Activated naive CD4-positive, alpha-beta T cell treated with anti-CD3 and anti-CD28 coated beads, Interleukin-2, amount 50 U/mL, for 16 hours (primary cell): ENCODE measurements around the gene CEP97.
A peak's percentile ranks its signal among the peaks of the same experiment; 100 is the strongest.
"Not testable (repeated sequence)": the region's sequence is repeated elsewhere in the genome, so short reads cannot be mapped to it uniquely, and the experiment has no call there.

ENCODE experiments used
- DNase-seq: peaks from one replicate; pipeline ENCODE4 v3.0.0-alpha.2; 2020

CEP97 gene, protein sequence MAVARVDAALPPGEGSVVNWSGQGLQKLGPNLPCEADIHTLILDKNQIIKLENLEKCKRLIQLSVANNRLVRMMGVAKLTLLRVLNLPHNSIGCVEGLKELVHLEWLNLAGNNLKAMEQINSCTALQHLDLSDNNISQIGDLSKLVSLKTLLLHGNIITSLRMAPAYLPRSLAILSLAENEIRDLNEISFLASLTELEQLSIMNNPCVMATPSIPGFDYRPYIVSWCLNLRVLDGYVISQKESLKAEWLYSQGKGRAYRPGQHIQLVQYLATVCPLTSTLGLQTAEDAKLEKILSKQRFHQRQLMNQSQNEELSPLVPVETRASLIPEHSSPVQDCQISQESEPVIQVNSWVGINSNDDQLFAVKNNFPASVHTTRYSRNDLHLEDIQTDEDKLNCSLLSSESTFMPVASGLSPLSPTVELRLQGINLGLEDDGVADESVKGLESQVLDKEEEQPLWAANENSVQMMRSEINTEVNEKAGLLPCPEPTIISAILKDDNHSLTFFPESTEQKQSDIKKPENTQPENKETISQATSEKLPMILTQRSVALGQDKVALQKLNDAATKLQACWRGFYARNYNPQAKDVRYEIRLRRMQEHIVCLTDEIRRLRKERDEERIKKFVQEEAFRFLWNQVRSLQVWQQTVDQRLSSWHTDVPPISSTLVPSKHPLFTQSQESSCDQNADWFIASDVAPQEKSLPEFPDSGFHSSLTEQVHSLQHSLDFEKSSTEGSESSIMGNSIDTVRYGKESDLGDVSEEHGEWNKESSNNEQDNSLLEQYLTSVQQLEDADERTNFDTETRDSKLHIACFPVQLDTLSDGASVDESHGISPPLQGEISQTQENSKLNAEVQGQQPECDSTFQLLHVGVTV

DNA sequence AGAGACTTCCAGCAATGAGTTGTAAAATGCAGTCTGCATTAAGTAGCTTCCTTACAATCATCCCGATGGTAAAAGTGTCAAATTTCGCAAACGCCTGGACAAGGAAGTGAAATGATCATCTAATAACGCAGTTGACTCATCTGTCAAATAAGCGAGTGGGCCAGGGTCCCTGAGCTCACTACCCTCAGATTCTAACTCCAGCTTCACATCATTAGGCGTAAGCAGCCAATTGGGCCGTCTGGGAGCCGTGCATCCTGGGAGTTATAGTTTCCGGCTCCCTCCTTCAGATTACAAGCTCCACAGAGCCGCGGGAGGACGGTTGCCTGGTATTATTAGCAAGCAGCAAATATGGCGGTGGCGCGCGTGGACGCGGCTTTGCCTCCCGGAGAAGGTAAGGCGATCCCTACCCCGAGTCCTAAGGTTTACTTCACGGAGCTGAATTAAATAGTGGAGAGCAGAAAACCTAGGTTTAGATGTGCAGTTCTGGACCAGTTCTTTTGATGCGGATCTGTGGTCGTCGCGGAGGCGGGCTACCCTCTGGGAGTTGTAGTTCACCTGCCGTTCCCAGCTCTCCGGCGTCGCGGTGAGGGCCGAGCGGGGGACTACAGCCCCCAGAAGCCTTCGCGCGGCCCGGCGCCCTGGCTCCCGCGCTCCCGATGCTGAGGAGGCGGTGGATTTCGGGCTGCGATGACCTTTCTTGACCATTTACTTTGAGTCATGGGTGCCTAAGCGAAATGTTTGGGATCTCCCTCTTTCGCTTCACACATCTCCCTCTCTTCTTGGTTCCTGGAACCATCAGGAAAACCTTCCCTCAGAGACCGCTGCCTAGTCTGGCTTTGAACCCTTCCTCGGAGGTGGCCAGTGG is at the start of gene CEP97:
CEP97 (plus strand) TSS at position 286 of the 865 bp plus-strand sequence; CDS start at position 349, 63 bp downstream.
- DNase-seq: peak; percentile 88

DNA sequence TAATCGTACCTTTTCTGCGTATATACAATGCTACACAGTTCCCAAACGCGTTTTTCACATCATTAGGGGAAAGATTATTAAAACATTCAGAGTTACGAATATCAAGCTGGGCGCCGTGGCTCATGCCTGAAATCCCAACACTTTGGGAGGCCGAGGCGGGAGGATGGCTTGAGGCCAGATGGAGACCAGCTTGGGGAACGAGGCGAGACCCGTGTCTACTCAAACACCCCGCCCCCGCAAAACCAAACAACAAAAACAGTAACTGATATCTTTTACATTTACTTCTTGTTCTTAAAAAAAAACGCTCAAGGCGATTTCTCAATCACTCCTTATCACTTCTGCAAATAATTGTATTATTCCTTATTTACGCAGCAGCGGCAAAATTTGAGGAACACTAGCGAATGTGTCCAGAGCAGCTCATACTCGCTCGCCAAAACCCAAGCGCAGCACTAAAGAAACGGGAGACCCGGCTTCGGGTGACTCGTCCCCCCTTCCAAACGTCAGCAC is 48.7 kb upstream of the CEP97 start:
- no peak for DNase-seq

- DNase-seq: peak; percentile 97
Measured at GRCh38 chr3:101676216-101676764, 48.1 kb upstream of the CEP97 start.

DNA sequence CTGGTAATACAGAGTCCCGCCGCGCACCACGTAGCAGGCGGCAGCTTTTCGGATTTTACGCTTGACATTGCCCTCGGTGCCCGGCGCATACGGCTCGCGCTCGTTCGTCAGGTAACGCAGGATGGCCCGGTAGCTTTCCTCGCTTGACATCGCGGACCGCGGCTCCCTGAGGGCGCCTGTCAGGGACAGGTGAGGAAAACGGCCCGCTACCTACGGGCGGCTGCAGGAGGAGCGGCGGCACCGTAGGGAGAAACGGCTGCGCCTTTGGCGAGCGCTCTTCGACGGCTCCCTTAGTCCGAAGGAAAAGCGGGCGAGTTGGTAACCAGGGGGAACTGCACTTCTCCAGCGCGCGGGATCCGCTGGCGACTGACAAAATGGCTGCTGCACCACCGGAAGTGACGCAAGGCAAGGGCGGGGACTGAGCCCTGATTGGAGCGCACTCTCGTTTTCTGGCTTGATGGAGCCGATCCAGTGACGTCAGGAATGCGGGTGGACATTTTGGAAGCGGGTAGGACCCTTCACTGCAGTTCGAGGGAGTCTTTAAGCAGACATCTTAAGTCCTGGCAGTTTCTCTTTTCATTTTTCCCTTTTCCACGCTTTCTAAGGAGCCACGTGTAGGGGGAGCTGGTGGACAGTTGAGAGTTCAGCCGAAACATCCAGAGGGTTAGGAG is 47.5 kb upstream of the CEP97 start, which contains the start of gene ZBTB11:
ZBTB11 (minus strand) TSS at position 368 of the 671 bp plus-strand sequence; CDS start at position 150, 218 bp downstream.
- peak; percentile 100 for DNase-seq

GRCh38 chr3:101677436-101678286 is 46.8 kb upstream of the CEP97 start:
- no peak for DNase-seq

DNA sequence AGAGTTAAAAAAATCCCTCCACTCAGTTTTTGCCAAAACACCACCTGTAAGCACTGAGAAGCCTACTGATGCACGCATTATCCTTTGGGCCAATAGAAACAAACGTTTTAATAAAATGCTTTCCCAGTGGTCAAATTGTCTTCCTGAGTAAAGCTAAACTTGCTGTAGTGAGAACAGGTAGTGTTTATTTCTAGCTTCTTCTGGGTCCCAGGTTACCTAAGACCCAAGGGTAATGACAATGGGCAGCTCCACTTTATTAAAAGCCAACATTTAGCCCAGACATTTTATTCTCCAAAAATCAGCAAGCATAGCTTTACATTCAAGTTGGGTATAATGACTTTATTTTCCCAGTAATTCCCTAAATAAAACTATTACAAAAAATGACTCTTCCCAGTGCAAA is 45.6 kb upstream of the CEP97 start:
- DNase-seq: not testable (repeated sequence)

DNA sequence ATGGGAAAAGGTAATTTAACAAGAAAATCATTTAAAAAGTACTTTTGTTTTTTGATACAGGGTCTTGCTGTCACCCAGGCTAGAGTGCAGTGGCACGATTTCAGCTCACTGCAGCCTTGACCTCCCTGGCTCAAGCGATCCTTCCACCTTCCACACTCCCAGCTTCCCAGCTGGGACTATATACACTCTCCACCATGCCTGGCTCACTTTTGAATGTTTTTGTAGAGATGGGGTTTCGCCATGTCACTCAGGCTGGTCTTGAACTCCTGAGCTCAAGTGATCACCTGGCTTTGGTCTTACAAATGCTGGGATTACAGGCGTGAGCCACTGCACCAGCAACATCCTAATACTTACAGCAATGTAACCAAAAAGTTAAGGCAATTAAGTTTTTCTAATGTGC is 43.9 kb upstream of the CEP97 start:
- DNase-seq: no peak

DNA sequence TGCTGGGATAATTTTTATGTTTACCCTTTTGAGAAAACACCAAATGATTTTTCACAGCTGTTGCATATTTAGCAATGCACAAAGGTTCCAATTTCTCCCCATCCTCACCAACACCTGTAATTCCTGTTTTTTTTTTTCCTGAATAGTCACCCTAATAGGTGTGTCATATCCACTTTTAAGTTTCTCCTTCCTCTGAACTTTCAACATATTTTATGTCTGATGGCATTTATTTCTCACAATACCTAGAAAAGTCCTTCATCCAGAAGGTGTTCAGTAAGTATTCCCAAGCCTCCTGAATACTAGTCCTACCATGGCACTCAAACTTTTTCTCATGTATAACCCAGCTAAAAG is 39.4 kb upstream of the CEP97 start:
- no peak for DNase-seq

- DNase-seq: no peak
Measured at GRCh38 chr3:101685870-101686307, 38.5 kb upstream of the CEP97 start.

DNA sequence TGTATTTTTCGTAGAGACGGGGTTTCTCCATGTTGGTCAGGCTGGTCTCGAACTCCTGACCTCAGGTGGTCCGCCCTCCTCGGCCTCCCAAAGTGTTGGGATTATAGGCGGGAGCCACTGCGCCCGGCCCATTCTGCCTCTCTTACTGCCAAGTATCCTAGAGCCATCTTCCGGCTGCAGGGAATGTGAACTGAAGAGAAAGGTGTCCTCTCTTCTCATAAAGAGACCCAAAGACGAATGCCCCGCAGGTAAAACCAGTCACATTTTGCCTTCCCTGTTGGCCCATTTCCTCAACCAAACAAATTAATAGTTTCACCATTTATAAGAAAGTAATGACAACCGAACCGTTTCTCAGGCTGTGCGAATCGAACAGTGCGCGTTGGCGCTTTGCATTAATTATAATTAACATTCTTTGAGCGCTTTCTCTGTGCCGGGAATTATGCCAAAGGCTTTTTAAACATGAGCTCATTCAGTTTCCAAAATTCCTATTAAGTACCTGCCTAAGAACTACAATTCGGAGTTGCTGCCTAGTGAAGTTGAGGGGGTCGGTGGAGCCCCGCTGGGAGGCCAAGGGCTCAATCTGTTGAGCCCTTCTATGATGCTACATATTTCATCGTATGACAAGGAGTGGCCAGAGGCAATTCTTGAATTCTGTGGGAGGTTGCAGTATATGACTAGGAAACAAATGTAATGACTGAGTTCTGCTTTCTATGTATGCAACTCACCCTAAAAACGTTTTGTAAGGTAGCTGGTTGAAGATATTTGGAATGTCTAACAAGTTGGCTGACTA is 37.1 kb upstream of the CEP97 start:
- no peak for DNase-seq

DNA sequence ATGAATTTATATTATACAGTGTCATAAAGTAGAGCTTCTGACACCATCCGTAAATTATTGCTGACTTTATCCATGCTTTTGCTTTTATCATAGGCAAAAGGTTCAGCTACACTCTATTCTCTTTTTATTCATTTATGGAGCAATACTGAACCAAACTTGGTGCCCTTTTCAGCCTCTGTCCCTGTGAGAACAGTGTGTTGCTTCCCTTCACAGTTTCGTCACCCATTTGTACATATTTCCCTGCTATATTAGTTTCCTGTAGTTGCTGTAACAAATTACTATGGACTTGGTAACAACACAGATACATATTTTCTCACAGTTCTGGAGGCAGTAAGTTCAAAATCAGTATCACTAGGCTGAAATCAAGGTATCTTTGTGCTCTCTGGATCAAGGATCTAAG is 35.1 kb upstream of the CEP97 start:
- no peak for DNase-seq

DNA sequence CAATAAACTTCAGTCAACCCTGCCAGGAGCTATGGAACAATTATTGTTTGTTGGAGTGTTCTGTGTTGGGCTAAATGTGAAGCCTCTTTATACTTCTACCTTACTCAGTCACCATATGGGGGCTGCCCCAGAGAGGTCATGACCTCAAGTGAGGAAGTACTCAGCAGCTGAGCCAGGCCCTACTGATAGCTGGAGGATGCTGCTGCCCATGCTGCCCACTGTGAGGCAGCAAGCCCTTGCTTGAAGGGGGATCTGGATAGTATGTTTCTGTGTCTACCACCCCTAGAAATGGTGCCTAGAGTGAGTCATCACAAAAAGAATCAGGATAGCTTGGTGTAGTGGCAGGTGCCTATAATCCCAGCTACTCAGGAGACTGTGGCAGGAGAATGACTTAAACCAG is 33.4 kb upstream of the CEP97 start:
- no peak for DNase-seq

- DNase-seq: not testable (repeated sequence)
Measured at GRCh38 chr3:101691685-101692671, 32.4 kb upstream of the CEP97 start.

DNA sequence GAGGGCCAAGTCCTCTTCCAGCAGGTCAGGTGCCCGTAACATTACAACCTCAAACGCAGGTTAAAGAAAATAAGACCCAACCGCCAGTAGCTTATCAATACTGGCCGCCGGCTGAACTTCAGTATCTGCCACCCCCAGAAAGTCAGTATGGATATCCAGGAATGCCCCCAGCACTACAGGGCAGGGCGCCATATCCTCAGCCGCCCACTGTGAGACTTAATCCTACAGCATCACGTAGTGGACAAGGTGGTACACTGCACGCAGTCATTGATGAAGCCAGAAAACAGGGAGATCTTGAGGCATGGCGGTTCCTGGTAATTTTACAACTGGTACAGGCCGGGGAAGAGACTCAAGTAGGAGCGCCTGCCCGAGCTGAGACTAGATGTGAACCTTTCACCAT is 30.9 kb upstream of the CEP97 start:
- DNase-seq: not testable (repeated sequence)

GRCh38 chr3:101694836-101695235 is 29.6 kb upstream of the CEP97 start:
- not testable (repeated sequence) for DNase-seq

DNA sequence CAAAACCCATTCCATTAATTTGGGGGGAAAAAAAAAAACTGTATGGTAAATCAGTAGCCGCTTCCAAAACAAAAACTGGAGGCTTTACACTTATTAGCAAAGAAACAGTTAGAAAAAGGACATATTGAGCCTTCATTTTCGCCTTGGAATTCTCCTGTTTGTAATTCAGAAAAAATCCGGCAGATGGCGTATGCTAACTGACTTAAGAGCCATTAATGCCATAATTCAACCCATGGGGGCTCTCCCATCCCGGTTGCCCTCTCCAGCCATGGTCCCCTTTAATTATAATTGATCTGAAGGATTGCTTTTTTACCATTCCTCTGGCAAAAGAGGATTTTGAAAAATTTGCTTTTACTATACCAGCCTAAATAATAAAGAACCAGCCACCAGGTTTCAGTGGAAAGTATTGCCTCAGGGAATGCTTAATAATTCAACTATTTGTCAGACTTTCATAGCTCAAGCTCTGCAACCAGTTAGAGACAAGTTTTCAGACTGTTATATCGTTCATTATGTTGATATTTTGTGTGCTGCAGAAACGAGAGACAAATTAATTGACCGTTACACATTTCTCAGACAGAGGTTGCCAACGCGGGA is 28.5 kb upstream of the CEP97 start:
- DNase-seq: peak; percentile 24

GRCh38 chr3:101701696-101702634 is 22.4 kb upstream of the CEP97 start:
- DNase-seq: no peak
